Measurements from ENCODE around the gene MSN.

Gene MSN

DNA sequence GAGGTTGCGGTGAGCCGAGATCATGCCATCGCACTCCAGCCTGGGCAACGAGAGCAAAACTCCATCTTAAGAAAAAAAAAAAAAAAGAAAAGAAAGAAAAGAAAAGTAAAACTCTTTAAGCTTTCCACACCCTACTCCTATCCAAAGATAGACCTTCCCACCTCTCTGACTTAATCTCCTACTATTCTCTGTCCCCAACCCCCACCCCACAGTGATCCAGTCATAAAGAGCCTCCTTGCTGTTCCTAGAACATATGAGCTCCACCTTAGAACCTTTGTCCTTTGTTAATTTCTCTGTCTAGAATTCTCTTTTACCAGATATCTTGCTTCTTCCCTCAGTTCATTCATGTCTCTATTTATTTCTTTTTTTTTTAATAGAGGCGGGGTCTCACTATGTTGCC, 30.1 kb upstream of the MSN start:
- no peak overlapping the region for H2AFZ ChIP-seq (ENCODE audit: low read length)
- no peak overlapping the region for H2AK5ac ChIP-seq (ENCODE audit: low read depth, low read length)
- H4K91ac ChIP-seq (ENCODE audit: low read depth, low read length, poor library complexity) = no peak overlapping the region
- H2BK5ac ChIP-seq (ENCODE audit: low read length) = no peak overlapping the region
- H3K14ac ChIP-seq (ENCODE audit: low read length) = no peak overlapping the region
- no peak overlapping the region for H2BK15ac ChIP-seq (ENCODE audit: low read length)
- no peaks in the 10 kb centered on the region for H3K36me3 ChIP-seq (replicated peaks in 1 of 2; ENCODE audit: control insufficient read depth in 2 of 2, insufficient read depth in 2 of 2, low read length in 2 of 2)
- no peak overlapping the region for H2BK12ac ChIP-seq (ENCODE audit: low read length)
- no peak overlapping the region for H3K4ac ChIP-seq (ENCODE audit: low read length)
- no peak for DNase-seq (ENCODE audit: low spot score)
- no peak overlapping the region for H2BK120ac ChIP-seq (ENCODE audit: low read depth, low read length)
- H3K79me1 ChIP-seq (ENCODE audit: low read depth, low read length) = no peaks in the 10 kb centered on the region
- H4K8ac ChIP-seq (ENCODE audit: low read depth, low read length) = no peak overlapping the region
- H3K4me3 ChIP-seq (ENCODE audit: low read length in 2 of 2) = no peak overlapping the region
- no peak overlapping the region for H3K9ac ChIP-seq (ENCODE audit: low read depth, low read length, poor library complexity)
- H3K27ac ChIP-seq (replicated peaks; ENCODE audit: low read length) = no peak overlapping the region
- H3K9me3 ChIP-seq (replicated peaks in 1 of 2; ENCODE audit: control insufficient read depth in 2 of 2, insufficient read depth in 1 of 2, low read depth in 1 of 2, low read length in 2 of 2) = no peaks in the 10 kb centered on the region
- WGBS, 2 donors (ENCODE audit: extremely low coverage in 2 of 2, insufficient read length in 2 of 2, insufficient replicate concordance in 1 of 2) = no CpG with 5 or more reads among the region's 5 CpGs
- no peaks in the 10 kb centered on the region for H3K27me3 ChIP-seq (ENCODE audit: control insufficient read depth in 3 of 3, insufficient read depth in 3 of 3, low read depth in 1 of 3, low read length in 3 of 3)
- no peak overlapping the region for H3K18ac ChIP-seq (ENCODE audit: low read length)
- no peaks in the 10 kb centered on the region for H3K4me1 ChIP-seq (ENCODE audit: control insufficient read depth in 2 of 2, insufficient read depth in 1 of 2, low read depth in 1 of 2, low read length in 2 of 2)
- no peak overlapping the region for H3K4me2 ChIP-seq (ENCODE audit: insufficient read depth, low read length, poor library complexity, severe bottlenecking)
- H3K23ac ChIP-seq (ENCODE audit: low read depth, low read length, poor library complexity) = no peak overlapping the region

DNA sequence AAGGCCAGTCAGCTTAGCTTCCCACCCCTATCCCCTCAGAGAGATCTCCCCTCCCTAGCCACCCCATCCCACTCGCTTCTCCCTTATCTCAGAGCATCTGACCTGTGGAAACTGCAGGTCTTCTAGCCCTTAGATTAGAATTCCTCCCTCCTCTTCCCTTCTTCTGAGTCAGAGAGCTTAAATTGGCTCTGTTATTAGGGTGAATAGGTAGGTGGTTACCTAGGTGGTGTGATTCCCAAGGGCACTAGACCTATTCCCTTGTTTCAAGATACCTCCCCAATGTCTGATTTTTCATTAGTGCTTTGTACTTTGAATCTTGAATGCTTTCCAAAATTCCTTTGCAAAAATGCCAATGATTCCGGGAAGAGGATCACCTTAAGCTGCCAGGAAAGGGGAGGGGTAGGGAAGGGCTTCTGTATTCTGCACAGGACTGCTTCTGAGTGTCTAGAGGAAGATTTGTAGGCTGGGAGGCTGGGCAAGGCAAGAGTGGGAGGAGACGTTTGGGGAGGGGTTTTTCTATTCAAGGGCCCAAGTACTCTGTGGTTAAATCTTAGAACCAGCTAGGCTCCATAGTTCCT, 24.5 kb upstream of the MSN start:
- Histone ChIP-seq H3K9me3 (replicated peaks in 1 of 2; ENCODE audit: control insufficient read depth in 2 of 2, insufficient read depth in 1 of 2, low read depth in 1 of 2, low read length in 2 of 2) (no peaks in the 10 kb centered on the region), H3K4me1 (ENCODE audit: control insufficient read depth in 2 of 2, insufficient read depth in 1 of 2, low read depth in 1 of 2, low read length in 2 of 2) (peaks cover 0 to 3% of the 10 kb centered on the region in 2 donors), H3K27ac (replicated peaks; ENCODE audit: low read length) (no peak overlapping the region), H2BK5ac (ENCODE audit: low read length) (no peak overlapping the region), H2AK5ac (ENCODE audit: low read depth, low read length) (no peak overlapping the region), H3K4me2 (ENCODE audit: insufficient read depth, low read length, poor library complexity, severe bottlenecking) (no peak overlapping the region), H2AFZ (ENCODE audit: low read length) (no peak overlapping the region), H3K4ac (ENCODE audit: low read length) (no peak overlapping the region), H3K79me1 (ENCODE audit: low read depth, low read length) (no peaks in the 10 kb centered on the region), H4K8ac (ENCODE audit: low read depth, low read length) (no peak overlapping the region), H2BK120ac (ENCODE audit: low read depth, low read length) (no peak overlapping the region), H3K9ac (ENCODE audit: low read depth, low read length, poor library complexity) (no peak overlapping the region), H2BK12ac (ENCODE audit: low read length) (no peak overlapping the region), H3K18ac (ENCODE audit: low read length) (no peak overlapping the region), H2BK15ac (ENCODE audit: low read length) (no peak overlapping the region), H3K23ac (ENCODE audit: low read depth, low read length, poor library complexity) (no peak overlapping the region), H3K4me3 (ENCODE audit: low read length in 2 of 2) (no peak overlapping the region), H3K14ac (ENCODE audit: low read length) (no peak overlapping the region), H4K91ac (ENCODE audit: low read depth, low read length, poor library complexity) (no peak overlapping the region), H3K36me3 (replicated peaks in 1 of 2; ENCODE audit: control insufficient read depth in 2 of 2, insufficient read depth in 2 of 2, low read length in 2 of 2) (no peaks in the 10 kb centered on the region), H3K27me3 (ENCODE audit: control insufficient read depth in 3 of 3, insufficient read depth in 3 of 3, low read depth in 1 of 3, low read length in 3 of 3) (peaks cover 0 to 9% (median 0%) of the 10 kb centered on the region in 3 experiments)
- DNase-seq (ENCODE audit: low spot score) = no peak
- WGBS, 2 donors (ENCODE audit: extremely low coverage in 2 of 2, insufficient read length in 2 of 2, insufficient replicate concordance in 1 of 2) = no CpG with 5 or more reads among the region's 3 CpGs

DNA sequence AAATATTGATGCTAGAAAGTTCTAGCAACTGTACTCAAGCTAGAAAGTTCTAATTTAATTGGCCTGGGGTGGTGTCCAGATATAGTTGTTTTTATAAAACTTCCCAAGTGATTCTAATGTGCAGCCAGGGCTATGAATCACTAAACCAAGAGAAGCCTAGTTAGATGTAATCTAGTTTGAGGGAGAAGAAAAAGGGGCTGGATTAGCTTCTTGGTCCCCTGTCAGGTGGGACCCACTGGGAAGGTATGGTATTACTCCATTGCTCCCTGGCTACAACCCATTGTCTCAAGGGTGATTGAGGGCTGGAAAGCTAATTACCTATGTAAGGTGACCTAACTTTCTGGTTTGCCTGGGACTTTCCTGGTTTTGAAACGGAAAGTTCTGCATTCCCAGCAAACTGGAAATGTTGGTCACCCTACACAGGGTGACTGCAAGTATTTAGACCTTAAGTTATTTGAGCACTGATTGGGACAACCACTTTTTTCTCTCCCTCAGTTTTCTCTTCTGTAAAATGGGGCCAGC, 23.9 kb upstream of the MSN start:
- no CpG with 5 or more reads among the region's 1 CpG for WGBS, 2 donors (ENCODE audit: extremely low coverage in 2 of 2, insufficient read length in 2 of 2, insufficient replicate concordance in 1 of 2)
- no peak overlapping the region for H3K4me2 ChIP-seq (ENCODE audit: insufficient read depth, low read length, poor library complexity, severe bottlenecking)
- no peak overlapping the region for H3K4me3 ChIP-seq (ENCODE audit: low read length in 2 of 2)
- no peaks in the 10 kb centered on the region for H3K9me3 ChIP-seq (replicated peaks in 1 of 2; ENCODE audit: control insufficient read depth in 2 of 2, insufficient read depth in 1 of 2, low read depth in 1 of 2, low read length in 2 of 2)
- no peak overlapping the region for H2AFZ ChIP-seq (ENCODE audit: low read length)
- no peak overlapping the region for H3K4ac ChIP-seq (ENCODE audit: low read length)
- H3K27ac ChIP-seq (replicated peaks; ENCODE audit: low read length) = no peak overlapping the region
- no peak overlapping the region for H2BK15ac ChIP-seq (ENCODE audit: low read length)
- no peak overlapping the region for H2BK12ac ChIP-seq (ENCODE audit: low read length)
- H4K8ac ChIP-seq (ENCODE audit: low read depth, low read length) = no peak overlapping the region
- no peak overlapping the region for H3K18ac ChIP-seq (ENCODE audit: low read length)
- H2BK120ac ChIP-seq (ENCODE audit: low read depth, low read length) = no peak overlapping the region
- no peak for DNase-seq (ENCODE audit: low spot score)
- H4K91ac ChIP-seq (ENCODE audit: low read depth, low read length, poor library complexity) = no peak overlapping the region
- no peak overlapping the region for H3K9ac ChIP-seq (ENCODE audit: low read depth, low read length, poor library complexity)
- H3K14ac ChIP-seq (ENCODE audit: low read length) = no peak overlapping the region
- no peak overlapping the region for H3K23ac ChIP-seq (ENCODE audit: low read depth, low read length, poor library complexity)
- H3K4me1 ChIP-seq (ENCODE audit: control insufficient read depth in 2 of 2, insufficient read depth in 1 of 2, low read depth in 1 of 2, low read length in 2 of 2) = peaks cover 0 to 3% of the 10 kb centered on the region in 2 donors
- H3K79me1 ChIP-seq (ENCODE audit: low read depth, low read length) = no peaks in the 10 kb centered on the region
- H2BK5ac ChIP-seq (ENCODE audit: low read length) = no peak overlapping the region
- no peaks in the 10 kb centered on the region for H3K36me3 ChIP-seq (replicated peaks in 1 of 2; ENCODE audit: control insufficient read depth in 2 of 2, insufficient read depth in 2 of 2, low read length in 2 of 2)
- H3K27me3 ChIP-seq (ENCODE audit: control insufficient read depth in 3 of 3, insufficient read depth in 3 of 3, low read depth in 1 of 3, low read length in 3 of 3) = peaks cover 0 to 9% (median 0%) of the 10 kb centered on the region in 3 experiments
- H2AK5ac ChIP-seq (ENCODE audit: low read depth, low read length) = no peak overlapping the region

DNA sequence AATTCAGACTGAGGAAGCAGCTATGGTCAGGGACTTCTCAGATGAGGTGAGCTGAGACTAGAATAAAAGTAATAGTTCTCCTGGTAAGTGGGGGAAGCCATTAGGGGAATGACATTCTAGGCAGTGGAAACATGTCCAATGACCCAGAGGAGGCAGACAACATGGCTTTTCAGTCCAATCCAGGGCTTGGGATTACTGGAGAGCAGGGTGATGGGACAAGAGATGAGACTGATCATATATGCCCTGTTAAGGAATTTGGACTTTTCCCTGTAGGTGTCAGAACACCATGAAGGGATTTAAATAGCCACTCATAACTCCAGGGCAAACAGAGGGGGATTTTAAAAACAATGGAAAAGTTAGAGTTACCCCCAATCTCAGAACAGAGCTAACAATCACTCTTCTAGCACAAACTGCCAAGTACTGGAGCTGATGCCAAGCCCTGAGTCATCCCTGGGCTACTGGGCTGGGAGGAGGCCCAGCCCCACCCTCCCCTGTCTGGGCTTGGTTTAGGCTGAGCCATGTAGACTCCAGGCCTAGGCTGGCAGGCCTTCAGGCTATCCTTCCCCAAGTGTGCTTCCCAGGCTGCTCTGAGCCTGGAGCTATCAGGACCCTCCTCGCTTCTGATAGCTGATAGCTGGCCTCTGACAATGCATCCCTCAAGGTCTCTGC, 22.7 kb upstream of the MSN start:
- Histone ChIP-seq H3K27me3 (ENCODE audit: control insufficient read depth in 3 of 3, insufficient read depth in 3 of 3, low read depth in 1 of 3, low read length in 3 of 3) (peaks cover 0 to 9% (median 0%) of the 10 kb centered on the region in 3 experiments), H2BK5ac (ENCODE audit: low read length) (no peak overlapping the region), H2BK12ac (ENCODE audit: low read length) (no peak overlapping the region), H3K23ac (ENCODE audit: low read depth, low read length, poor library complexity) (no peak overlapping the region), H2AFZ (ENCODE audit: low read length) (no peak overlapping the region), H3K36me3 (replicated peaks in 1 of 2; ENCODE audit: control insufficient read depth in 2 of 2, insufficient read depth in 2 of 2, low read length in 2 of 2) (no peaks in the 10 kb centered on the region), H3K18ac (ENCODE audit: low read length) (no peak overlapping the region), H3K4me1 (ENCODE audit: control insufficient read depth in 2 of 2, insufficient read depth in 1 of 2, low read depth in 1 of 2, low read length in 2 of 2) (peaks cover 0 to 3% of the 10 kb centered on the region in 2 donors), H3K4ac (ENCODE audit: low read length) (no peak overlapping the region), H4K91ac (ENCODE audit: low read depth, low read length, poor library complexity) (no peak overlapping the region), H3K14ac (ENCODE audit: low read length) (no peak overlapping the region), H3K27ac (replicated peaks; ENCODE audit: low read length) (no peak overlapping the region), H2BK15ac (ENCODE audit: low read length) (no peak overlapping the region), H4K8ac (ENCODE audit: low read depth, low read length) (no peak overlapping the region), H2BK120ac (ENCODE audit: low read depth, low read length) (no peak overlapping the region), H3K79me1 (ENCODE audit: low read depth, low read length) (no peaks in the 10 kb centered on the region), H3K4me3 (ENCODE audit: low read length in 2 of 2) (no peak overlapping the region), H3K4me2 (ENCODE audit: insufficient read depth, low read length, poor library complexity, severe bottlenecking) (no peak overlapping the region), H2AK5ac (ENCODE audit: low read depth, low read length) (no peak overlapping the region), H3K9me3 (replicated peaks in 1 of 2; ENCODE audit: control insufficient read depth in 2 of 2, insufficient read depth in 1 of 2, low read depth in 1 of 2, low read length in 2 of 2) (no peaks in the 10 kb centered on the region), H3K9ac (ENCODE audit: low read depth, low read length, poor library complexity) (no peak overlapping the region)
- no peak for DNase-seq (ENCODE audit: low spot score)
- no CpG with 5 or more reads among the region's 1 CpG for WGBS, 2 donors (ENCODE audit: extremely low coverage in 2 of 2, insufficient read length in 2 of 2, insufficient replicate concordance in 1 of 2)

All from neuronal stem cell (in vitro differentiated cells).